ENCODE data around the gene SATB2.

SATB2 gene

DNA sequence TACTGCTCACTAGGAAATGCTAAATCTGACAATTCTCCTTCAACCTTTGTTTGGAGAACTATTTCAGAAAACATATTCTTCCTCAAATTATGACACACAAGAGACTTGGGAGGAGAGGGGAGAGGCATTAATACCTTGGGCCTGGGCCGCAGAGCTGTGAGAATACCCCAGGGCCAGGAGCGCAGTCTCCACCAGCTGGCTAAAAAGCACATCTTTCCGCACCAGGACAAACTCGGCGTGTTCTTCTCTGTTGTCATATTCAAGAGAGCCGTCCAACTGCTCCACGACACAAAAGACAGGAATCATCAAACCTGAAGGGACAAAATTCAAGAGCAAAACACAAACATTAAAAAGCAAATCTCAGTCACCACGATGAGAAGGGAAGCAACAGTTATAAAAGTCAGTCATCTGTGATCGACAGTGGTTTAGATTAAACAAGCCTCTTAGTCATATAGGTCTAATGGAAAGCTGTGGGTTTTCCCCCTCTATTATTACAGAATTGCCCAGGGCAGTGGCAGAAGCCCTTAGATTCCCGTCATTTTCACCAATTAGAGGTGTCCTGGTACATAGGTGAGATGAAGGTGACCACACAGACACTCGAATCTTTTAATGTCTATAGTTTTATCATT is 24.4 kb downstream of the SATB2 start:
- TF ChIP-seq, protein P1, sequence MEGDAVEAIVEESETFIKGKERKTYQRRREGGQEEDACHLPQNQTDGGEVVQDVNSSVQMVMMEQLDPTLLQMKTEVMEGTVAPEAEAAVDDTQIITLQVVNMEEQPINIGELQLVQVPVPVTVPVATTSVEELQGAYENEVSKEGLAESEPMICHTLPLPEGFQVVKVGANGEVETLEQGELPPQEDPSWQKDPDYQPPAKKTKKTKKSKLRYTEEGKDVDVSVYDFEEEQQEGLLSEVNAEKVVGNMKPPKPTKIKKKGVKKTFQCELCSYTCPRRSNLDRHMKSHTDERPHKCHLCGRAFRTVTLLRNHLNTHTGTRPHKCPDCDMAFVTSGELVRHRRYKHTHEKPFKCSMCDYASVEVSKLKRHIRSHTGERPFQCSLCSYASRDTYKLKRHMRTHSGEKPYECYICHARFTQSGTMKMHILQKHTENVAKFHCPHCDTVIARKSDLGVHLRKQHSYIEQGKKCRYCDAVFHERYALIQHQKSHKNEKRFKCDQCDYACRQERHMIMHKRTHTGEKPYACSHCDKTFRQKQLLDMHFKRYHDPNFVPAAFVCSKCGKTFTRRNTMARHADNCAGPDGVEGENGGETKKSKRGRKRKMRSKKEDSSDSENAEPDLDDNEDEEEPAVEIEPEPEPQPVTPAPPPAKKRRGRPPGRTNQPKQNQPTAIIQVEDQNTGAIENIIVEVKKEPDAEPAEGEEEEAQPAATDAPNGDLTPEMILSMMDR (tag by site-specific recombination; IDR thresholded peaks at IDR 0.05), result no peak
- no peak for TF ChIP-seq ZNF48 (tag by site-specific recombination; IDR thresholded peaks at IDR 0.05)
- no peak for TF ChIP-seq OVOL3 (tag by site-specific recombination; IDR thresholded peaks at IDR 0.05)
- TF ChIP-seq PRDM1 (tag by site-specific recombination; IDR thresholded peaks at IDR 0.05), result 0 out of 2 replicates have a peak, but pooled peaks have one; percentile 9
- TF ChIP-seq ZNF248 (tag by site-specific recombination; IDR thresholded peaks at IDR 0.05), result no peak
- no peak for TF ChIP-seq ZNF521 (tag by site-specific recombination; IDR thresholded peaks at IDR 0.05)
- TF ChIP-seq, protein P2, sequence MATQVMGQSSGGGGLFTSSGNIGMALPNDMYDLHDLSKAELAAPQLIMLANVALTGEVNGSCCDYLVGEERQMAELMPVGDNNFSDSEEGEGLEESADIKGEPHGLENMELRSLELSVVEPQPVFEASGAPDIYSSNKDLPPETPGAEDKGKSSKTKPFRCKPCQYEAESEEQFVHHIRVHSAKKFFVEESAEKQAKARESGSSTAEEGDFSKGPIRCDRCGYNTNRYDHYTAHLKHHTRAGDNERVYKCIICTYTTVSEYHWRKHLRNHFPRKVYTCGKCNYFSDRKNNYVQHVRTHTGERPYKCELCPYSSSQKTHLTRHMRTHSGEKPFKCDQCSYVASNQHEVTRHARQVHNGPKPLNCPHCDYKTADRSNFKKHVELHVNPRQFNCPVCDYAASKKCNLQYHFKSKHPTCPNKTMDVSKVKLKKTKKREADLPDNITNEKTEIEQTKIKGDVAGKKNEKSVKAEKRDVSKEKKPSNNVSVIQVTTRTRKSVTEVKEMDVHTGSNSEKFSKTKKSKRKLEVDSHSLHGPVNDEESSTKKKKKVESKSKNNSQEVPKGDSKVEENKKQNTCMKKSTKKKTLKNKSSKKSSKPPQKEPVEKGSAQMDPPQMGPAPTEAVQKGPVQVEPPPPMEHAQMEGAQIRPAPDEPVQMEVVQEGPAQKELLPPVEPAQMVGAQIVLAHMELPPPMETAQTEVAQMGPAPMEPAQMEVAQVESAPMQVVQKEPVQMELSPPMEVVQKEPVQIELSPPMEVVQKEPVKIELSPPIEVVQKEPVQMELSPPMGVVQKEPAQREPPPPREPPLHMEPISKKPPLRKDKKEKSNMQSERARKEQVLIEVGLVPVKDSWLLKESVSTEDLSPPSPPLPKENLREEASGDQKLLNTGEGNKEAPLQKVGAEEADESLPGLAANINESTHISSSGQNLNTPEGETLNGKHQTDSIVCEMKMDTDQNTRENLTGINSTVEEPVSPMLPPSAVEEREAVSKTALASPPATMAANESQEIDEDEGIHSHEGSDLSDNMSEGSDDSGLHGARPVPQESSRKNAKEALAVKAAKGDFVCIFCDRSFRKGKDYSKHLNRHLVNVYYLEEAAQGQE (tag by site-specific recombination; IDR thresholded peaks at IDR 0.05), result no peak
- TF ChIP-seq, protein P3, sequence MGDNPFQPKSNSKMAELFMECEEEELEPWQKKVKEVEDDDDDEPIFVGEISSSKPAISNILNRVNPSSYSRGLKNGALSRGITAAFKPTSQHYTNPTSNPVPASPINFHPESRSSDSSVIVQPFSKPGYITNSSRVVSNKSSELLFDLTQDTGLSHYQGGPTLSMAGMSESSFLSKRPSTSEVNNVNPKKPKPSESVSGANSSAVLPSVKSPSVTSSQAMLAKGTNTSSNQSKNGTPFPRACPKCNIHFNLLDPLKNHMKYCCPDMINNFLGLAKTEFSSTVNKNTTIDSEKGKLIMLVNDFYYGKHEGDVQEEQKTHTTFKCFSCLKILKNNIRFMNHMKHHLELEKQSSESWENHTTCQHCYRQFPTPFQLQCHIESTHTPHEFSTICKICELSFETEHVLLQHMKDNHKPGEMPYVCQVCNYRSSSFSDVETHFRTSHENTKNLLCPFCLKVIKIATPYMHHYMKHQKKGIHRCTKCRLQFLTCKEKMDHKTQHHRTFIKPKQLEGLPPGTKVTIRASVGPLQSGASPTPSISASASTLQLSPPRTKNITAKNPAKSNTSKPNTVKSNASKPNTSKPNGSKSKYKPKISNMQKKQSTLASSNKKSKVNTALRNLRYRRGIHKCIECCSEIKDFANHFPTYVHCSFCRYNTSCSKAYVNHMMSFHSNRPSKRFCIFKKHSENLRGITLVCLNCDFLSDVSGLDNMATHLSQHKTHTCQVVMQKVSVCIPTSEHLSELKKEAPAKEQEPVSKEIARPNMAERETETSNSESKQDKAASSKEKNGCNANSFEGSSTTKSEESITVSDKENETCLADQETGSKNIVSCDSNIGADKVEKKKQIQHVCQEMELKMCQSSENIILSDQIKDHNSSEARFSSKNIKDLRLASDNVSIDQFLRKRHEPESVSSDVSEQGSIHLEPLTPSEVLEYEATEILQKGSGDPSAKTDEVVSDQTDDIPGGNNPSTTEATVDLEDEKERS (tag by site-specific recombination; IDR thresholded peaks at IDR 0.05), result no peak
- TF ChIP-seq ZNF140 (tag by site-specific recombination; IDR thresholded peaks at IDR 0.05), result no peak
- peak; percentile 25; the same call in 1 of the 2 replicates for TF ChIP-seq ZBTB17 (tag by site-specific recombination; IDR thresholded peaks at IDR 0.05)
- TF ChIP-seq GFI1B (tag by site-specific recombination; IDR thresholded peaks at IDR 0.05), result 0 out of 2 replicates have a peak, but pooled peaks have one; percentile 58
- no peak for TF ChIP-seq ZNF311 (tag by site-specific recombination; IDR thresholded peaks at IDR 0.05; ENCODE audit: borderline replicate concordance)
- TF ChIP-seq ZSCAN16 (tag by site-specific recombination; IDR thresholded peaks at IDR 0.05), result no peak
- no peak for TF ChIP-seq SCRT2 (tag by site-specific recombination; IDR thresholded peaks at IDR 0.05)
- no peak for TF ChIP-seq KLF7 (tag by site-specific recombination; IDR thresholded peaks at IDR 0.05; ENCODE audit: borderline replicate concordance)
- TF ChIP-seq, protein P4, sequence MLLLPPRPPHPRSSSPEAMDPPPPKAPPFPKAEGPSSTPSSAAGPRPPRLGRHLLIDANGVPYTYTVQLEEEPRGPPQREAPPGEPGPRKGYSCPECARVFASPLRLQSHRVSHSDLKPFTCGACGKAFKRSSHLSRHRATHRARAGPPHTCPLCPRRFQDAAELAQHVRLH (tag by site-specific recombination; IDR thresholded peaks at IDR 0.05), result no peak
- no peak for TF ChIP-seq ZIC2 (tag by site-specific recombination; IDR thresholded peaks at IDR 0.05)
- no peak for TF ChIP-seq ZNF629 (tag by site-specific recombination; IDR thresholded peaks at IDR 0.05)
- TF ChIP-seq ZBTB26 (tag by site-specific recombination; optimal IDR thresholded peaks at IDR 0.05), result no peak
- TF ChIP-seq ZNF670 (tag by site-specific recombination; IDR thresholded peaks at IDR 0.05; ENCODE audit: low read depth), result no peak
- no peak for TF ChIP-seq ZFP41 (tag by site-specific recombination; IDR thresholded peaks at IDR 0.05; ENCODE audit: borderline replicate concordance)
- TF ChIP-seq ZEB2 (tag by site-specific recombination; IDR thresholded peaks at IDR 0.05), result no peak
- TF ChIP-seq SP7 (tag by site-specific recombination; IDR thresholded peaks at IDR 0.05), result peak; percentile 73
- Histone ChIP-seq H3K9me3 (ENCODE audit: control insufficient read depth, insufficient read depth, low read depth, low read length) (no peaks in the 10 kb centered on the region), H3K4me1 (ENCODE audit: control insufficient read depth, insufficient read depth, low read length) (peaks cover 20% of the 10 kb centered on the region), H3K36me3 (ENCODE audit: control insufficient read depth in 2 of 2, insufficient read depth in 1 of 2, low read length in 2 of 2) (peaks cover 3 to 25% of the 10 kb centered on the region in 2 experiments; a peak in 2 of 3 replicates), H3K4me3 (ENCODE audit: low read depth, low read length) (no peak overlapping the region), H3K27ac (ENCODE audit: extremely low read depth, low read depth, low read length) (no peak overlapping the region)
- CTCF ChIA-PET, result interaction anchor here (0.9 kb wide), 1 partner anchor 20 kb away, joined by 3 read pairs; no protein-coding TSS in a partner anchor
- POLR2A ChIA-PET, result no interaction called here

Data from HEK293 (cell line).